ENCODE results near the gene KRTAP3-3. TPM values are rescaled to one million over a fixed set of nuclear protein-coding genes. Genes with fewer than 3 reads are reported as not detected.

The KRTAP3-3 gene
- total RNA-seq, 3 donors from 2014 or later (not counting 1 experiment from before 2014, with no cell fraction given), result not detected

DNA sequence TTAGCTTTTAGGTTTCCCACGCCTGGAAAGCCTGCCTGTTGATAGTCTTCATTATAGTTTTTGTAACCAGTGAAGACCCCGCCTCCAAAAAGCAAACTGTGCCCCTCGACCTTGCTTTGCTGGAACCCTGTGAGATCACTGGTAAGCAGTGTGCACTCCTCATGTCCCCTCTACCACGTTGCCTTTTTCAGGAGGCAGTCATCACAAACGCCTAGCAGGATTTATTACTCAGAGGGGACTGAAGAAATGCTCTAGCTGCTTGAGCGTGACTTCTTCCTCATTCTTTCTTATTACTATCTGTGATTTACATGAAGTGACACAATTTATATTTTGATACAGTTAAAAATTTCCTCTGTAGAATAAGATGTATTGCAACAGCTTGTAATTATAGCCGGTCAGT is 21.5 kb upstream of the KRTAP3-3 start:
- no peak for ATAC-seq
- peaks cover 19 to 24% of the 10 kb centered on the region in 2 donors for H3K27me3 Mint-ChIP-seq (ENCODE audit: low read depth in 2 of 2)
- no peaks in the 10 kb centered on the region for H3K9me3 ChIP-seq (ENCODE audit: control insufficient read depth, insufficient read depth, low read length)
- H3K4me3 ChIP-seq (ENCODE audit: low read length), result no peak overlapping the region
- TF ChIP-seq, protein P1, sequence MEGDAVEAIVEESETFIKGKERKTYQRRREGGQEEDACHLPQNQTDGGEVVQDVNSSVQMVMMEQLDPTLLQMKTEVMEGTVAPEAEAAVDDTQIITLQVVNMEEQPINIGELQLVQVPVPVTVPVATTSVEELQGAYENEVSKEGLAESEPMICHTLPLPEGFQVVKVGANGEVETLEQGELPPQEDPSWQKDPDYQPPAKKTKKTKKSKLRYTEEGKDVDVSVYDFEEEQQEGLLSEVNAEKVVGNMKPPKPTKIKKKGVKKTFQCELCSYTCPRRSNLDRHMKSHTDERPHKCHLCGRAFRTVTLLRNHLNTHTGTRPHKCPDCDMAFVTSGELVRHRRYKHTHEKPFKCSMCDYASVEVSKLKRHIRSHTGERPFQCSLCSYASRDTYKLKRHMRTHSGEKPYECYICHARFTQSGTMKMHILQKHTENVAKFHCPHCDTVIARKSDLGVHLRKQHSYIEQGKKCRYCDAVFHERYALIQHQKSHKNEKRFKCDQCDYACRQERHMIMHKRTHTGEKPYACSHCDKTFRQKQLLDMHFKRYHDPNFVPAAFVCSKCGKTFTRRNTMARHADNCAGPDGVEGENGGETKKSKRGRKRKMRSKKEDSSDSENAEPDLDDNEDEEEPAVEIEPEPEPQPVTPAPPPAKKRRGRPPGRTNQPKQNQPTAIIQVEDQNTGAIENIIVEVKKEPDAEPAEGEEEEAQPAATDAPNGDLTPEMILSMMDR (IDR thresholded peaks at IDR 0.05), result no peak
- no peaks in the 10 kb centered on the region for H3K4me1 ChIP-seq (ENCODE audit: control insufficient read depth, insufficient read depth, low read length)
- no peak overlapping the region for H3K4me3 Mint-ChIP-seq
- H3K27ac Mint-ChIP-seq, result no peak overlapping the region
- H3K36me3 Mint-ChIP-seq, result no peaks in the 10 kb centered on the region
- no peak for DNase-seq
- WGBS (ENCODE audit: insufficient coverage), result 71% methylated on average over 6 of the region's 7 CpGs
- H3K27me3 ChIP-seq (ENCODE audit: control insufficient read depth, insufficient read depth, low read length), result no peaks in the 10 kb centered on the region
- no peaks in the 10 kb centered on the region for H3K4me1 Mint-ChIP-seq
- intact Hi-C loops (cut with micrococcal nuclease), result no loop called here
- H3K27ac ChIP-seq (ENCODE audit: low read length), result no peak overlapping the region
- no peaks in the 10 kb centered on the region for H3K36me3 ChIP-seq (ENCODE audit: control insufficient read depth, insufficient read depth, low read length)
- H3K9me3 Mint-ChIP-seq, result no peaks in the 10 kb centered on the region

DNA sequence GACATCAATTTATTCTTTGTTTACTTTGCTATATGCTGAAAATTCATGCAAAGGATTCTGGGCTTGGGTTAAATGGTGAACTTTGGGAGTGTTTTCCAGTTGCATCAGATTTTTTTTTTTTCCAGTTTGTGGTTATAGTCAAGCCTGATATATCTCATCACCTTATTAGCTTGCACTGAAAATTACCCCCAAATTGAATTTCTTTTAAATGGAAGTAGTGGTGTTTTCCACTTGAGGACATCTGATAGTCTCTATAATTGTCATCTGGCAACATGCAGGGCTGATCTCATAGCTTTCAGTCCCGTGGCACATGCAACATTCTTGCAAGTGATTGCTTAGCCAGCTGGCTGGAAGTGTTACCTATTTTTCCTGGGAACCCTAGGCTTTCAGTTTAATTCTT is 19.6 kb upstream of the KRTAP3-3 start:
- TF ChIP-seq, protein P1 (IDR thresholded peaks at IDR 0.05), result no peak
- Mint-ChIP-seq H3K27me3 (ENCODE audit: low read depth in 2 of 2) (peaks cover 22 to 24% of the 10 kb centered on the region in 2 donors), H3K4me3 (no peak overlapping the region), H3K36me3 (no peaks in the 10 kb centered on the region), H3K4me1 (no peaks in the 10 kb centered on the region), H3K27ac (no peak overlapping the region), H3K9me3 (no peaks in the 10 kb centered on the region)
- DNase-seq (no peak), ATAC-seq (no peak)
- no peak overlapping the region for H3K4me3 ChIP-seq (ENCODE audit: low read length)
- WGBS (ENCODE audit: insufficient coverage), result 76% methylated on average over 1 of the region's 1 CpG
- no peaks in the 10 kb centered on the region for H3K4me1 ChIP-seq (ENCODE audit: control insufficient read depth, insufficient read depth, low read length)
- intact Hi-C loops (cut with micrococcal nuclease), result no loop called here
- H3K27me3 ChIP-seq (ENCODE audit: control insufficient read depth, insufficient read depth, low read length), result no peaks in the 10 kb centered on the region
- H3K27ac ChIP-seq (ENCODE audit: low read length), result no peak overlapping the region
- H3K36me3 ChIP-seq (ENCODE audit: control insufficient read depth, insufficient read depth, low read length), result no peaks in the 10 kb centered on the region
- no peaks in the 10 kb centered on the region for H3K9me3 ChIP-seq (ENCODE audit: control insufficient read depth, insufficient read depth, low read length)

DNA sequence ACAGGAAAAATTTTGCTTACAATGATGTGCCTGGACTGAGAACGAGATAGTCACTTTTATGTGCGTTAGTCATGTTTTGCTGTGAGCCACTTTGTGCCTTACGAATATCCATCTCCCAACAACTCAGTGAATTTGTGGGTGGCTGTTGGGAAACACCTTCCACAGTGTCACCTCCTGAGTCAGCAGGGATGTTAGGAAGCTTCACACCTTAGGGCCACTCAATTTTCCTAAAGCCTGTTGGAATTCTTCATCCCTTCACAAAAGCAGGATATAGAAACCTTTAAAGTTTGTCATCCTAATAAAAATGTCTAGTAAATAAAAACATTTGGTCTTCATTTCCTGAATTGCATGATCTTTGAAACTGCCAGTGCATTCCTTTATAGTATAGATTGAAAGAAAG is 19.2 kb upstream of the KRTAP3-3 start:
- H3K4me1 ChIP-seq (ENCODE audit: control insufficient read depth, insufficient read depth, low read length), result no peaks in the 10 kb centered on the region
- no peaks in the 10 kb centered on the region for H3K27me3 ChIP-seq (ENCODE audit: control insufficient read depth, insufficient read depth, low read length)
- no peaks in the 10 kb centered on the region for H3K36me3 Mint-ChIP-seq
- H3K4me1 Mint-ChIP-seq, result no peaks in the 10 kb centered on the region
- intact Hi-C loops (cut with micrococcal nuclease), result no loop called here
- no peak overlapping the region for H3K27ac ChIP-seq (ENCODE audit: low read length)
- H3K4me3 Mint-ChIP-seq, result no peak overlapping the region
- H3K9me3 ChIP-seq (ENCODE audit: control insufficient read depth, insufficient read depth, low read length), result no peaks in the 10 kb centered on the region
- no peaks in the 10 kb centered on the region for H3K36me3 ChIP-seq (ENCODE audit: control insufficient read depth, insufficient read depth, low read length)
- no peak overlapping the region for H3K4me3 ChIP-seq (ENCODE audit: low read length)
- ATAC-seq (no peak), DNase-seq (no peak)
- 96% methylated on average over 3 of the region's 3 CpGs for WGBS (ENCODE audit: insufficient coverage)
- H3K9me3 Mint-ChIP-seq, result no peaks in the 10 kb centered on the region
- TF ChIP-seq, protein P1 (IDR thresholded peaks at IDR 0.05), result no peak
- no peak overlapping the region for H3K27ac Mint-ChIP-seq
- peaks cover 19 to 24% of the 10 kb centered on the region in 2 donors for H3K27me3 Mint-ChIP-seq (ENCODE audit: low read depth in 2 of 2)

DNA sequence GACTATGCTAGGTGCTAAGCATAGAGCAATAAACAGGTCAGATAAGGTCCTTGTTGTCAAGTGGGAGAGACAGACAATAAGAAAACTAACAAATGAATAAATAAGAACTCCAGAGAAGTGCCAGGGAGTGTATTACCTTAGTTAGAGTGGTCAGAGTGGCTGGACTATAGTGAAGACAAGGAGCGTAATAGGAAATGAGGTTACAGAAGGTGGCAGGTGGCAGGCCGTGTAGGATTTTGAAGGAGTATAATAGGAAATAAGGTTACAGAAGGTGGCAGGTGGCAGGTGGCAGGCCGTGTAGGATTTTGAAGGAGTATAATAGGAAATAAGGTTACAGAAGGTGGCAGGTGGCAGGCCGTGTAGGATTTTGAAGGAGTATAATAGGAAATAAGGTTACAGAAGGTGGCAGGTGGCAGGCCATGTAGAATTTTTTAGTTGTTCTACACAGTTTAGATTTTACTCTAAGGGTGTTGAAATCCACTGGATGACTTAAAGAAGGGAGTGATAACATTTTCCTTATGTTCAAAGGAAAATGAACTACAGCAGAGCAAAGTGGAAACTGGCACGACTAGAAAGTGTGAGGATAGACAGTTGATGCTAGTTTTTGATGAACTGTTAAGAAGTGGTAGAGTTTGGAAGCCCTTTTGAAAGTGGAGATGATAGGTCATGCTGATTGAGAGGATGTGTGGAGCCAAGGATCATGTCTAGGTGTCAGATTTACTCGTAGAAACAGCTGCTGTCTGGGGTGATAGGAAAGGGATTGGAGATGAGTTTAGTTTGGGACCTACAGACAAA is 18.6 kb upstream of the KRTAP3-3 start:
- TF ChIP-seq, protein P1 (IDR thresholded peaks at IDR 0.05), result no peak
- H3K27ac Mint-ChIP-seq, result no peak overlapping the region
- peaks cover 19% of the 10 kb centered on the region in 2 donors for H3K27me3 Mint-ChIP-seq (ENCODE audit: low read depth in 2 of 2)
- no peak overlapping the region for H3K27ac ChIP-seq (ENCODE audit: low read length)
- no peaks in the 10 kb centered on the region for H3K4me1 ChIP-seq (ENCODE audit: control insufficient read depth, insufficient read depth, low read length)
- intact Hi-C loops (cut with micrococcal nuclease), result no loop called here
- H3K36me3 Mint-ChIP-seq, result no peaks in the 10 kb centered on the region
- no peak overlapping the region for H3K4me3 Mint-ChIP-seq
- WGBS (ENCODE audit: insufficient coverage), result 78% methylated on average over 6 of the region's 6 CpGs
- H3K4me3 ChIP-seq (ENCODE audit: low read length), result no peak overlapping the region
- no peaks in the 10 kb centered on the region for H3K36me3 ChIP-seq (ENCODE audit: control insufficient read depth, insufficient read depth, low read length)
- H3K4me1 Mint-ChIP-seq, result no peaks in the 10 kb centered on the region
- no peak for ATAC-seq
- no peaks in the 10 kb centered on the region for H3K9me3 Mint-ChIP-seq
- no peaks in the 10 kb centered on the region for H3K9me3 ChIP-seq (ENCODE audit: control insufficient read depth, insufficient read depth, low read length)
- no peak for DNase-seq
- H3K27me3 ChIP-seq (ENCODE audit: control insufficient read depth, insufficient read depth, low read length), result no peaks in the 10 kb centered on the region
